Measurements from ENCODE around the gene LIPC.

- no peak for TF ChIP-seq CTCF (IDR thresholded peaks at IDR 0.05)
- no peak for TF ChIP-seq POLR2A (IDR thresholded peaks at IDR 0.05)
- TF ChIP-seq EP300 (IDR thresholded peaks at IDR 0.05; ENCODE audit: low read depth), result no peak
- TF ChIP-seq POLR2AphosphoS5 (IDR thresholded peaks at IDR 0.05), result no peak
These were observed 141.5 kb downstream of the LIPC start for GRCh38 chr15:58573270-58573669.
